Astrocyte (in vitro differentiated cells and primary cell): Measurements from ENCODE around the gene NT5C3A.
"Not testable (repeated sequence)": the region's sequence is repeated elsewhere in the genome, so short reads cannot be mapped to it uniquely, and the experiment has no call there.

Source experiments
- EZH2 ChIP-seq: IDR thresholded peaks from 2 replicates; pipeline ENCODE4 v1.6.1; 2012; ENCODE audit warnings: mild to moderate bottlenecking, low read length, inconsistent platforms; ENCODE audit not compliant: insufficient read depth
- TF ChIP-seq, protein P1 (sequence below): IDR thresholded peaks from 2 replicates; pipeline ENCODE4 v1.5.1; 2011; ENCODE audit warnings: low read depth, mild to moderate bottlenecking, inconsistent platforms, low read length, moderate library complexity; ENCODE audit not compliant: insufficient read depth

DNA sequence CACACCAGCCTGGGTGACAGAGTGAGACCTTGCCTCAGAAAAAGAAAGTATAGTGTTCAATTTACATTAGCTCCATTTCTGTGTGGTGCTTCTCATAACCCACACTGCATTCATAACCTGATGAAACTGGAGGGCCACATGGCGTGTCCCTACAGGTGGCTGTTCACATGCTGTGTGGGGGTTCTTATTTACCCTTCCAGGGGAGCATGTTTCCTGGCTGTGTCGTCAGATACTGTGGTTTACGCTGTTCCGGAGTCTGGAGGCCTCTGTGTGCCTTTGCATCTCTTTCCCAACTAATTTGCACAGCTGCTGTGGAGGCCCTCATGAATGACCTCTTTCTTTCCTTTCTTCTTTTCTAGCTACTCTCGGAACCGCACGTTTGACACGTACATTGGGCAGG is 74.4 kb downstream of the NT5C3A start:
- TF ChIP-seq, protein P1, sequence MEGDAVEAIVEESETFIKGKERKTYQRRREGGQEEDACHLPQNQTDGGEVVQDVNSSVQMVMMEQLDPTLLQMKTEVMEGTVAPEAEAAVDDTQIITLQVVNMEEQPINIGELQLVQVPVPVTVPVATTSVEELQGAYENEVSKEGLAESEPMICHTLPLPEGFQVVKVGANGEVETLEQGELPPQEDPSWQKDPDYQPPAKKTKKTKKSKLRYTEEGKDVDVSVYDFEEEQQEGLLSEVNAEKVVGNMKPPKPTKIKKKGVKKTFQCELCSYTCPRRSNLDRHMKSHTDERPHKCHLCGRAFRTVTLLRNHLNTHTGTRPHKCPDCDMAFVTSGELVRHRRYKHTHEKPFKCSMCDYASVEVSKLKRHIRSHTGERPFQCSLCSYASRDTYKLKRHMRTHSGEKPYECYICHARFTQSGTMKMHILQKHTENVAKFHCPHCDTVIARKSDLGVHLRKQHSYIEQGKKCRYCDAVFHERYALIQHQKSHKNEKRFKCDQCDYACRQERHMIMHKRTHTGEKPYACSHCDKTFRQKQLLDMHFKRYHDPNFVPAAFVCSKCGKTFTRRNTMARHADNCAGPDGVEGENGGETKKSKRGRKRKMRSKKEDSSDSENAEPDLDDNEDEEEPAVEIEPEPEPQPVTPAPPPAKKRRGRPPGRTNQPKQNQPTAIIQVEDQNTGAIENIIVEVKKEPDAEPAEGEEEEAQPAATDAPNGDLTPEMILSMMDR: not testable (repeated sequence)
- TF ChIP-seq EZH2: not testable (repeated sequence)
